ENCODE results near the gene OPN4. TPM values are rescaled to one million over a fixed set of nuclear protein-coding genes. Genes with fewer than 3 reads are reported as not detected.

OPN4 gene
- total and polyA plus RNA-seq, 9 donors = 0.08 TPM; not detected in 8

- Histone ChIP-seq H3K27ac (peak overlapping the region; percentile 30 to 83), H3K27me3 (no peaks in the 10 kb centered on the region), H3K9me3 (no peaks in the 10 kb centered on the region), H3K4me1 (ENCODE audit: insufficient read depth) (peaks cover 37% of the 10 kb centered on the region), H3K4me3 (no peak overlapping the region), H3K36me3 (no peaks in the 10 kb centered on the region)
- WGBS, 3 donors = 15 to 24% (median 17%) methylated on average over 12 of the region's 12 CpGs
- TF ChIP-seq POLR2A (IDR thresholded peaks at IDR 0.05) (no peak), EP300 (IDR thresholded peaks at IDR 0.05) (peak; percentile 43)
- TF ChIP-seq, protein P1, sequence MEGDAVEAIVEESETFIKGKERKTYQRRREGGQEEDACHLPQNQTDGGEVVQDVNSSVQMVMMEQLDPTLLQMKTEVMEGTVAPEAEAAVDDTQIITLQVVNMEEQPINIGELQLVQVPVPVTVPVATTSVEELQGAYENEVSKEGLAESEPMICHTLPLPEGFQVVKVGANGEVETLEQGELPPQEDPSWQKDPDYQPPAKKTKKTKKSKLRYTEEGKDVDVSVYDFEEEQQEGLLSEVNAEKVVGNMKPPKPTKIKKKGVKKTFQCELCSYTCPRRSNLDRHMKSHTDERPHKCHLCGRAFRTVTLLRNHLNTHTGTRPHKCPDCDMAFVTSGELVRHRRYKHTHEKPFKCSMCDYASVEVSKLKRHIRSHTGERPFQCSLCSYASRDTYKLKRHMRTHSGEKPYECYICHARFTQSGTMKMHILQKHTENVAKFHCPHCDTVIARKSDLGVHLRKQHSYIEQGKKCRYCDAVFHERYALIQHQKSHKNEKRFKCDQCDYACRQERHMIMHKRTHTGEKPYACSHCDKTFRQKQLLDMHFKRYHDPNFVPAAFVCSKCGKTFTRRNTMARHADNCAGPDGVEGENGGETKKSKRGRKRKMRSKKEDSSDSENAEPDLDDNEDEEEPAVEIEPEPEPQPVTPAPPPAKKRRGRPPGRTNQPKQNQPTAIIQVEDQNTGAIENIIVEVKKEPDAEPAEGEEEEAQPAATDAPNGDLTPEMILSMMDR (IDR thresholded peaks at IDR 0.05) = no peak
- intact Hi-C loops (cut with DNase I) = no loop called here
- peak; percentile 70 to 83 (median 73) for DNase-seq
Measured at GRCh38 chr10:86671985-86672710, 17.8 kb downstream of the OPN4 start.

DNA sequence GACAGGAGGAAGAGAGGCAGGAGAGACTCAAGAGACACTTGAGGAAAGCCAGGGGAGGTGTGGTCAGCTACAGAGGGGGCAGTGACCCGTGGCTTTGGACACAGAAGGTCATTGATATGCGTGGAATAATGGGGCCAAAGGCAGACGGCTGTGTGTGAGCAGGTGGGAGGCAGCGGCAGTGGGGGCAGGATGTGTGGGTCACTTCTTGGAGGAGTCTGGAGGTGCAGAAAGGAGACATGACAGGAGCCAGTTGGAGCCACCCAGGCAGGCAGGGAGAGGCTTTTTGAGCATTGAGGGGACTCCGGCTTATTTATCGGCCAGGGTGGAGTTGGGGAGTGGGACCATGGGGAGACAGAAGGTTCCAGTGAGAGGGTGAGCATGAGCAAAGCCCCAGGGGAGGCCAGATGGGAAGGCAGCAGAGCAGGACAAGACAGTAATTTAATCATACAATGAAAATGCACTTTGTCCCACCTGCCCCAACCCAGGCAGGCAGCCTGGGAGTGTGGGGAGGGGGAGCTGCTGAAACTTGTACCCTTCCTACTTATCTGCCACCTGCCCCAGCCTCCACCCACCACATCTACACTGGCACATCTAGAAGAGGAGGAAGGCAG, 19.0 kb downstream of the OPN4 start:
- 75 to 82% (median 78%) methylated on average over 6 of the region's 6 CpGs for WGBS, 3 donors
- DNase-seq = no peak
- Histone ChIP-seq H3K27me3 (no peaks in the 10 kb centered on the region), H3K4me3 (no peak overlapping the region), H3K4me1 (ENCODE audit: insufficient read depth) (peaks cover 34% of the 10 kb centered on the region), H3K36me3 (no peaks in the 10 kb centered on the region), H3K9me3 (no peaks in the 10 kb centered on the region), H3K27ac (peak overlapping the region in 1 of 2 donors; percentile 83)
- intact Hi-C loops (cut with DNase I) = no loop called here
- TF ChIP-seq, protein P1 (IDR thresholded peaks at IDR 0.05) = no peak
- no peak for TF ChIP-seq EP300 (IDR thresholded peaks at IDR 0.05)
- no peak for TF ChIP-seq POLR2A (IDR thresholded peaks at IDR 0.05)

GRCh38 chr10:86673827-86674581, 19.7 kb downstream of the OPN4 start:
- Histone ChIP-seq H3K27ac (peak overlapping the region in 1 of 2 donors; percentile 22), H3K36me3 (no peaks in the 10 kb centered on the region), H3K27me3 (no peaks in the 10 kb centered on the region), H3K4me1 (ENCODE audit: insufficient read depth) (peaks cover 32% of the 10 kb centered on the region), H3K4me3 (no peak overlapping the region), H3K9me3 (no peaks in the 10 kb centered on the region)
- TF ChIP-seq EP300 (IDR thresholded peaks at IDR 0.05) (no peak), POLR2A (IDR thresholded peaks at IDR 0.05) (no peak)
- TF ChIP-seq, protein P1 (IDR thresholded peaks at IDR 0.05) = no peak
- intact Hi-C loops (cut with DNase I) = no loop called here
- WGBS, 3 donors = 64 to 74% (median 73%) methylated on average over 11 of the region's 11 CpGs
- no peak for DNase-seq

GRCh38 chr10:86674912-86675311, 20.6 kb downstream of the OPN4 start:
- WGBS, 3 donors = 82 to 88% (median 86%) methylated on average over 3 of the region's 3 CpGs
- no peaks in the 10 kb centered on the region for H3K36me3 ChIP-seq
- intact Hi-C loops (cut with DNase I) = no loop called here
- DNase-seq = no peak
- H3K4me3 ChIP-seq = no peak overlapping the region
- no peak overlapping the region for H3K27ac ChIP-seq
- H3K27me3 ChIP-seq = no peaks in the 10 kb centered on the region
- peaks cover 29% of the 10 kb centered on the region for H3K4me1 ChIP-seq (ENCODE audit: insufficient read depth)
- TF ChIP-seq, protein P1 (IDR thresholded peaks at IDR 0.05) = no peak
- TF ChIP-seq POLR2A (IDR thresholded peaks at IDR 0.05) = no peak
- no peak for TF ChIP-seq EP300 (IDR thresholded peaks at IDR 0.05)
- no peaks in the 10 kb centered on the region for H3K9me3 ChIP-seq

Measured in ovary (tissue), 9 donors.